Liver (tissue), 9 donors: ENCODE results near the gene RPUSD2. TPM values are rescaled to one million over a fixed set of nuclear protein-coding genes. Genes with fewer than 3 reads are reported as not detected.

ENCODE experiments used
- DNase-seq: peaks from one replicate; pipeline ENCODE4 v3.0.0-alpha.2; 2017; ENCODE audit warnings: low spot score
- H3K27ac ChIP-seq, 2 donors: one replicate each; pipeline ENCODE4 v1.7.0; 2013; ENCODE audit warnings: inconsistent platforms in 2 of 2, low read length in 2 of 2, control low read depth in 1 of 2, low read depth in 1 of 2, mild to moderate bottlenecking in 1 of 2
- H3K27me3 ChIP-seq, 4 donors: one replicate each; pipeline versions ENCODE4 v1.6.1 to v1.7.0; 2013; ENCODE audit warnings: low read length in 3 of 4, inconsistent platforms in 1 of 4, mild to moderate bottlenecking in 1 of 4, moderate library complexity in 1 of 4; ENCODE audit not compliant: control insufficient read depth in 4 of 4, insufficient read depth in 4 of 4
- H3K36me3 ChIP-seq, 4 donors: one replicate each; pipeline versions ENCODE4 v1.6.1 to v1.7.0; 2013; ENCODE audit warnings: low read length in 3 of 4, mild to moderate bottlenecking in 3 of 4, low read depth in 1 of 4, moderate library complexity in 1 of 4; ENCODE audit not compliant: control insufficient read depth in 4 of 4, insufficient read depth in 3 of 4
- H3K4me1 ChIP-seq, 4 donors: one replicate each; pipeline versions ENCODE4 v1.6.1 to v1.7.0; 2013; ENCODE audit warnings: low read length in 3 of 4, mild to moderate bottlenecking in 3 of 4, moderate library complexity in 1 of 4; ENCODE audit not compliant: control insufficient read depth in 4 of 4, insufficient read depth in 4 of 4
- H3K4me3 ChIP-seq, 3 donors: one replicate each; pipeline versions ENCODE4 v1.6.1 to v1.7.0; 2013; ENCODE audit warnings: low read length in 3 of 3, control low read depth in 1 of 3, low read depth in 1 of 3, mild to moderate bottlenecking in 1 of 3
- H3K9ac ChIP-seq, 2 donors: one replicate each; pipeline ENCODE4 v1.7.0; 2013; ENCODE audit warnings: low read length in 2 of 2, mild to moderate bottlenecking in 2 of 2, moderate library complexity in 2 of 2, control low read depth in 1 of 2, low read depth in 1 of 2
- H3K9me3 ChIP-seq, 4 donors: one replicate each; pipeline versions ENCODE4 v1.6.1 to v1.7.0; 2013; ENCODE audit warnings: low read length in 3 of 4; ENCODE audit not compliant: control insufficient read depth in 4 of 4
- ATF3 ChIP-seq: IDR thresholded peaks from 2 replicates; pipeline ENCODE4 v1.6.1; 2016; ENCODE audit warnings: antibody characterized with exemption
- EGR1 ChIP-seq, 2 donors: IDR thresholded peaks; 2 replicates each; pipeline ENCODE4 v1.6.1; 2016 to 2018; ENCODE audit warnings: antibody characterized with exemption in 2 of 2, low read depth in 2 of 2
- FOXA1 ChIP-seq: IDR thresholded peaks from 2 replicates; pipeline ENCODE4 v1.6.1; 2016; ENCODE audit warnings: antibody characterized with exemption
- FOXA2 ChIP-seq: IDR thresholded peaks from 2 replicates; pipeline ENCODE4 v1.6.1; 2016; ENCODE audit warnings: antibody characterized with exemption
- GABPA ChIP-seq, 2 donors: IDR thresholded peaks in 1 of 2; conservative IDR thresholded peaks in 1 of 2; 2 replicates each; pipeline ENCODE4 v1.6.1; 2016; ENCODE audit warnings: antibody characterized with exemption in 2 of 2, mild to moderate bottlenecking in 1 of 2, moderate library complexity in 1 of 2
- HNF4A ChIP-seq, 2 donors: conservative IDR thresholded peaks; 2 replicates each; pipeline ENCODE4 v1.6.1; 2016; ENCODE audit warnings: antibody characterized with exemption in 2 of 2, mild to moderate bottlenecking in 2 of 2
- HNF4G ChIP-seq: IDR thresholded peaks from 2 replicates; pipeline ENCODE4 v1.6.1; 2016; ENCODE audit warnings: antibody characterized with exemption
- JUND ChIP-seq, 2 donors: IDR thresholded peaks; 2 replicates each; pipeline ENCODE4 v1.6.1; 2016; ENCODE audit warnings: antibody characterized with exemption in 2 of 2
- NR2F2 ChIP-seq: IDR thresholded peaks from 2 replicates; pipeline ENCODE4 v1.6.1; 2016; ENCODE audit warnings: antibody characterized with exemption
- RAD21 ChIP-seq, 2 donors: IDR thresholded peaks; 2 replicates each; pipeline ENCODE4 v1.6.1; 2016; ENCODE audit warnings: antibody characterized with exemption in 2 of 2, mild to moderate bottlenecking in 2 of 2
- RXRA ChIP-seq, 2 donors: IDR thresholded peaks; 2 replicates each; pipeline ENCODE4 v1.6.1; 2017 to 2018; ENCODE audit warnings: antibody characterized with exemption in 2 of 2, mild to moderate bottlenecking in 1 of 2
- SP1 ChIP-seq: IDR thresholded peaks from 2 replicates; pipeline ENCODE4 v1.6.1; 2018; ENCODE audit warnings: antibody characterized with exemption, mild to moderate bottlenecking
- TAF1 ChIP-seq: conservative IDR thresholded peaks from 2 replicates; pipeline ENCODE4 v1.6.1; 2016; ENCODE audit warnings: antibody characterized with exemption, mild to moderate bottlenecking
- YY1 ChIP-seq: IDR thresholded peaks from 2 replicates; pipeline ENCODE4 v1.6.1; 2016; ENCODE audit warnings: antibody characterized with exemption, mild to moderate bottlenecking
- ZBTB33 ChIP-seq: IDR thresholded peaks from 2 replicates; pipeline ENCODE4 v1.6.1; 2016; ENCODE audit warnings: antibody characterized with exemption
- WGBS: extraction: QIAGEN DNeasy Blood & Tissue Kit; methylation state at CpG from one replicate; pipeline ENCODE4 v1.1.7; 2013; 5-methylcytosine and 5-hydroxymethylcytosine counted together
- polyA plus RNA-seq, 2 donors: library from polyadenylated mRNA; stranded (reverse) in 1 of 2; unstranded in 1 of 2; fragments of 200-250 nt in 1 of 2; fragments of >200 nt in 1 of 2; fragmentation: Nextera tagmentation in 1 of 2; extraction: Ambion mirVana in 1 of 2; gene quantifications; one replicate each; pipeline versions ENCODE4 v1.2.1 to v1.2.3, GENCODE V29; 2013 to 2015
- total RNA-seq, 2 donors: library from RNA; depleted of rRNA; stranded (reverse); fragments of >200 nt; gene quantifications; one replicate each; pipeline ENCODE4 v1.2.3, GENCODE V29; 2014
- TF ChIP-seq, protein P1 (sequence below): fragments of 150-350 bp; IDR thresholded peaks from 2 replicates; pipeline ENCODE4 v1.5.1; 2017; ENCODE audit warnings: improper control_type of control experiment, low read depth, low read length; ENCODE audit not compliant: missing input control
- TF ChIP-seq, protein P2 (sequence below): IDR thresholded peaks from 2 replicates; pipeline ENCODE4 v1.6.1; 2016; ENCODE audit warnings: antibody characterized with exemption
- TF ChIP-seq, protein P3 (sequence below): IDR thresholded peaks from 2 replicates; pipeline ENCODE4 v1.6.1; 2016; ENCODE audit warnings: antibody characterized with exemption, mild to moderate bottlenecking
- donor health status: healthy.
- donor health status: healthy.
- donor health status: healthy.
- donor health status: healthy.
- donor health status: healthy.

RPUSD2 gene, protein sequence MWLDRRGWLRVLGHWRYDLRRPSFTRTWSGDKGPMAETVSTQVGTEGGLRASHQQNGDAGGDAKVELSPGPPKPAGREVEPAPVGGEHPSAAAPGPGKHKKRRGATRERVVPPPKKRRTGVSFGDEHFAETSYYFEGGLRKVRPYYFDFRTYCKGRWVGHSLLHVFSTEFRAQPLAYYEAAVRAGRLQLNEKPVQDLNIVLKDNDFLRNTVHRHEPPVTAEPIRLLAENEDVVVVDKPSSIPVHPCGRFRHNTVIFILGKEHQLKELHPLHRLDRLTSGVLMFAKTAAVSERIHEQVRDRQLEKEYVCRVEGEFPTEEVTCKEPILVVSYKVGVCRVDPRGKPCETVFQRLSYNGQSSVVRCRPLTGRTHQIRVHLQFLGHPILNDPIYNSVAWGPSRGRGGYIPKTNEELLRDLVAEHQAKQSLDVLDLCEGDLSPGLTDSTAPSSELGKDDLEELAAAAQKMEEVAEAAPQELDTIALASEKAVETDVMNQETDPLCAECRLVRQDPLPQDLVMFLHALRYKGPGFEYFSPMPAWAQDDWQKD
- 1 to 10 TPM; 7.4 to 7.6 TPM for total RNA-seq
- 1 to 10 TPM; 5.3 to 5.8 TPM for polyA plus RNA-seq

- Histone ChIP-seq H3K27me3 (no peaks in the 10 kb centered on the region), H3K27ac (peak within 1 kb of the TSS; percentile 52 to 74), H3K9ac (peak within 1 kb of the TSS; percentile 71 to 75), H3K36me3 (peaks cover 0 to 14% (median 13%) of the 10 kb centered on the region in 4 donors), H3K4me3 (peak within 1 kb of the TSS; percentile 74 to 97 (median 83)), H3K9me3 (no peaks in the 10 kb centered on the region), H3K4me1 (peaks cover 1 to 25% (median 18%) of the 10 kb centered on the region in 4 donors)
- peak; percentile 95 for DNase-seq
- TF ChIP-seq ATF3 (no peak), TAF1 (no peak), HNF4G (no peak), SP1 (peak; percentile 71), EGR1 (IDR thresholded peaks at IDR 0.05; ENCODE audit: low read depth in 2 of 2) (no peak), FOXA2 (no peak), JUND (IDR thresholded peaks at IDR 0.05) (no peak), RAD21 (IDR thresholded peaks at IDR 0.05) (peak in 1 of 2 donors; percentile 24), ZBTB33 (no peak), HNF4A (conservative IDR thresholded peaks at IDR 0.05) (peak; percentile 10 to 18), RXRA (IDR thresholded peaks at IDR 0.05) (peak in 1 of 2 donors; percentile 75), FOXA1 (no peak), NR2F2 (no peak), YY1 (peak; percentile 58), GABPA (IDR thresholded peaks at IDR 0.05 in 1 of 2, conservative IDR thresholded peaks at IDR 0.05 in 1 of 2) (no peak)
- TF ChIP-seq, protein P1, sequence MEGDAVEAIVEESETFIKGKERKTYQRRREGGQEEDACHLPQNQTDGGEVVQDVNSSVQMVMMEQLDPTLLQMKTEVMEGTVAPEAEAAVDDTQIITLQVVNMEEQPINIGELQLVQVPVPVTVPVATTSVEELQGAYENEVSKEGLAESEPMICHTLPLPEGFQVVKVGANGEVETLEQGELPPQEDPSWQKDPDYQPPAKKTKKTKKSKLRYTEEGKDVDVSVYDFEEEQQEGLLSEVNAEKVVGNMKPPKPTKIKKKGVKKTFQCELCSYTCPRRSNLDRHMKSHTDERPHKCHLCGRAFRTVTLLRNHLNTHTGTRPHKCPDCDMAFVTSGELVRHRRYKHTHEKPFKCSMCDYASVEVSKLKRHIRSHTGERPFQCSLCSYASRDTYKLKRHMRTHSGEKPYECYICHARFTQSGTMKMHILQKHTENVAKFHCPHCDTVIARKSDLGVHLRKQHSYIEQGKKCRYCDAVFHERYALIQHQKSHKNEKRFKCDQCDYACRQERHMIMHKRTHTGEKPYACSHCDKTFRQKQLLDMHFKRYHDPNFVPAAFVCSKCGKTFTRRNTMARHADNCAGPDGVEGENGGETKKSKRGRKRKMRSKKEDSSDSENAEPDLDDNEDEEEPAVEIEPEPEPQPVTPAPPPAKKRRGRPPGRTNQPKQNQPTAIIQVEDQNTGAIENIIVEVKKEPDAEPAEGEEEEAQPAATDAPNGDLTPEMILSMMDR = no peak
- TF ChIP-seq, protein P2, sequence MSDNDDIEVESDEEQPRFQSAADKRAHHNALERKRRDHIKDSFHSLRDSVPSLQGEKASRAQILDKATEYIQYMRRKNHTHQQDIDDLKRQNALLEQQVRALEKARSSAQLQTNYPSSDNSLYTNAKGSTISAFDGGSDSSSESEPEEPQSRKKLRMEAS = peak; percentile 93
- TF ChIP-seq, protein P3, sequence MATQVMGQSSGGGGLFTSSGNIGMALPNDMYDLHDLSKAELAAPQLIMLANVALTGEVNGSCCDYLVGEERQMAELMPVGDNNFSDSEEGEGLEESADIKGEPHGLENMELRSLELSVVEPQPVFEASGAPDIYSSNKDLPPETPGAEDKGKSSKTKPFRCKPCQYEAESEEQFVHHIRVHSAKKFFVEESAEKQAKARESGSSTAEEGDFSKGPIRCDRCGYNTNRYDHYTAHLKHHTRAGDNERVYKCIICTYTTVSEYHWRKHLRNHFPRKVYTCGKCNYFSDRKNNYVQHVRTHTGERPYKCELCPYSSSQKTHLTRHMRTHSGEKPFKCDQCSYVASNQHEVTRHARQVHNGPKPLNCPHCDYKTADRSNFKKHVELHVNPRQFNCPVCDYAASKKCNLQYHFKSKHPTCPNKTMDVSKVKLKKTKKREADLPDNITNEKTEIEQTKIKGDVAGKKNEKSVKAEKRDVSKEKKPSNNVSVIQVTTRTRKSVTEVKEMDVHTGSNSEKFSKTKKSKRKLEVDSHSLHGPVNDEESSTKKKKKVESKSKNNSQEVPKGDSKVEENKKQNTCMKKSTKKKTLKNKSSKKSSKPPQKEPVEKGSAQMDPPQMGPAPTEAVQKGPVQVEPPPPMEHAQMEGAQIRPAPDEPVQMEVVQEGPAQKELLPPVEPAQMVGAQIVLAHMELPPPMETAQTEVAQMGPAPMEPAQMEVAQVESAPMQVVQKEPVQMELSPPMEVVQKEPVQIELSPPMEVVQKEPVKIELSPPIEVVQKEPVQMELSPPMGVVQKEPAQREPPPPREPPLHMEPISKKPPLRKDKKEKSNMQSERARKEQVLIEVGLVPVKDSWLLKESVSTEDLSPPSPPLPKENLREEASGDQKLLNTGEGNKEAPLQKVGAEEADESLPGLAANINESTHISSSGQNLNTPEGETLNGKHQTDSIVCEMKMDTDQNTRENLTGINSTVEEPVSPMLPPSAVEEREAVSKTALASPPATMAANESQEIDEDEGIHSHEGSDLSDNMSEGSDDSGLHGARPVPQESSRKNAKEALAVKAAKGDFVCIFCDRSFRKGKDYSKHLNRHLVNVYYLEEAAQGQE = peak; percentile 51
- under 1% methylated on average over 62 of the region's 62 CpGs for WGBS
These were observed at the start of gene RPUSD2 for GRCh38 chr15:40569129-40569953. Gene RPUSD2 (plus strand): TSS chr15:40569299. CDS start chr15:40569338, 39 bp downstream.
